ENCODE measurements around the gene NT5C1A.

NT5C1A gene

DNA sequence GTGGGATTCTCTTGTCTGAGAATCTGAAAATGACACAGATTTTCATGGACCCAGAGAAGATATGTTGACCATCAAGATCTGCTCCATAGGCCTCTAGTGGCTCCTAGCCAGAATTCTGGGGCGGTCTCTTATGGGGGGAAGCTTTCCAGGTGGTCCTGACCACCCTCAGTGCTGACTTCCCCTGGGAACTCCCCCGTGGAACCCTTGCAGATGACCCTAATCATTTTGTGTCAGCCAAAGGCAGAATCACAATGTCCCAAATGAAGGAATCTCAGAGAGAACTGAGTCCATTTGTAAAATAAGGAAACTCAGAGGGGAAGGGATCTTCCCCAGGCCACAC lies 36.1 kb downstream of the NT5C1A start:
- DNase-seq (ENCODE audit: low spot score) = no peak

DNA sequence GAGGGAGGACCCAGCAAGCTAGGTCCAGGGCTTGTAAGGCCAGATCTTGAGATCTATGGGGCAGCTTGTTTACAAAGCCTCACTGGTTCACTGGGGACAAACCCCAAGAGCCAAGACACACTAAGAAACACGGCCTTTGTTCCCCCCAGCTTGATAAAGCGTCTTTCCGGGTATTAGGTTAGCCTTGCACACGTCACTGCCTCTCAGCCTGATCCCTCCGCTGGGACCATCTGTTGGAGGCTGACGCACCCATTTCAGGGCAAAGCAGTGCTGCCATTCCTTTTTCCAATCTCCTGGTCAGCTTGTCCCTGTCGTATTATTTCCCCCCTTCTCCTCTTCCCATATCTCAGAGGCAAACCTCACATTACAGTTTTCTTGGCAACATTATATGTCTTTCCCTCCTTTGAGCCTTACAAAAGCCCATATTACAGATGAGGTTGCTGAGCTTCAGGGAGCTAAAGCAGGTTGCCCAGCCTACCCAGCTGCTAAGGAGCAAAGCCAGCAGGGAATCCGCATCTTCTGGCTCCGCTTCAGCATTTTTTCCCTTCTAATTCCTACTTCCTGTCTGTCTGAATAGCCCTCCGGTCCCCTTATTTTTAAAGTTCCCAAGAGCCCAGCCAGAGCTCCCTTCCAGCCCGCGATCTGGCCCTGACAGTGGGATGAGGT lies 36.6 kb downstream of the NT5C1A start:
- no peak for DNase-seq (ENCODE audit: low spot score)

DNA sequence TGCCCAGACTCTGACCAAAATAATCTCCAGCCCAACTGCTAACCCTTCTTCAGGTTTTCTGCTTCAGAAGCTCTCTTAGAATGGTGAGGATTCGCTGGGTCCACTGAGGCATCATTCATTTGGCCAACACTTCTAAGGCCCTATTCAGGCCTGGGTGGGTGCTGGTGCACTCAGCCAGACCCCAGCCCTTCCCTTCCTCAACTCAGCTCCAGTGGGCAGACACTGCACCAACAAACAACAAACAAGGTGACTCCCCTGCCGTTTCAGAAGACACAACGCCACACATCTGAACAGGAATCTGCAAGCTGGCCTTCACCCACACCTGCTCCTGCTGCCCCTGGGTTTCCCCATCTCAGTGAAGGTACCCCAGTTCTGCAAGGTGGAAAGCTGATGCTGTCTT lies 38.5 kb downstream of the NT5C1A start:
- DNase-seq (ENCODE audit: low spot score) = no peak

- no peak for DNase-seq (ENCODE audit: low spot score)
Measured at GRCh38 chr1:39632682-39633417, 39.1 kb downstream of the NT5C1A start.

GRCh38 chr1:39632323-39632681 lies 39.6 kb downstream of the NT5C1A start:
- DNase-seq (ENCODE audit: low spot score) = no peak

DNA sequence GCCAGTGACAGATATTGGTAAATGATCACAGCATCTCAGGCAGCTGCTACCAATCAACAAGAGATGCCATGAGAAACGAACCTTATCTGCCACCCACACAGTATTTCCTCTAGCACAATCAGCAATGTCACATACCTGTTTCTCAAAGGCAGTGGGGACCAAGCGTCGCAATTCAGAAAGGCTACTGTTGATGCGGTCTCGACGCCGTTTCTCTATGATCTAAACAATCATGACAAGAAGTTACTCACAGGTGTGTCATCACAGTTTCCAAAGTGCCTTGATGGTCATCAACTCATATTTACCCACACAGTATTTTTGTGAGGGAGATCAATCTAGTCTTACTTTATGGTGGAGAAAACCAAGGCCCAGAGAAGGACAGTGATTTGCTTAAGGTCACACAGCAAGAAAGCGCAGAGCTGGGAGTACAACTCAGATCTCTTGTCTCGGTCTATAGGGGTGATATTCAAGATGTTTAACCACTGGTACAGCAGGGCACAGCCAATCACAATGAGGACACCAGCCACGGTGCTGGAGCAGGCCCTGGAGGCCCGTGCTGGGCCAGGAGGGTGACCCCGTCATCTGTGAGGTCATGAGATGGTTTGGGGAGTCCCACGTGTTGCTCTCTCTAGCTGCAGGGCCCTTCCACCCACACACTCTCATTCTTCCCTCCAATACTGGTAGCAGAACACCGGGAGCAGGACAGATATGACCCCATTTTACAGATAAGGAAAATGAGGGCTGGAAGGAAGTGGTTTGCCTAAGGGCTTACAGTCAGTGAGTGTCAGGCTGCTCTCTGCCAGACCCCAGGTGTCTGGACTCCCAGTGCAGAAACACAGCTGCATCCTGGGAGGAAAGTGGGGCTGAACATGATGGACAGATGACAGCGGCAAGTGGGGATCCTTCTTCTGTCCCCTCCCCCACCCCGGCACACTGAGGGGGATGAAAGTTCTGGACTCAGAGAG lies 40.3 kb downstream of the NT5C1A start:
- no peak for DNase-seq (ENCODE audit: low spot score)

- no peak for DNase-seq (ENCODE audit: low spot score)
Measured at GRCh38 chr1:39628807-39629350, 43.0 kb downstream of the NT5C1A start.

- no peak for DNase-seq (ENCODE audit: low spot score)
Measured at GRCh38 chr1:39626646-39627045, 45.3 kb downstream of the NT5C1A start.

GRCh38 chr1:39625462-39626273 lies 46.2 kb downstream of the NT5C1A start:
- no peak for DNase-seq (ENCODE audit: low spot score)

DNA sequence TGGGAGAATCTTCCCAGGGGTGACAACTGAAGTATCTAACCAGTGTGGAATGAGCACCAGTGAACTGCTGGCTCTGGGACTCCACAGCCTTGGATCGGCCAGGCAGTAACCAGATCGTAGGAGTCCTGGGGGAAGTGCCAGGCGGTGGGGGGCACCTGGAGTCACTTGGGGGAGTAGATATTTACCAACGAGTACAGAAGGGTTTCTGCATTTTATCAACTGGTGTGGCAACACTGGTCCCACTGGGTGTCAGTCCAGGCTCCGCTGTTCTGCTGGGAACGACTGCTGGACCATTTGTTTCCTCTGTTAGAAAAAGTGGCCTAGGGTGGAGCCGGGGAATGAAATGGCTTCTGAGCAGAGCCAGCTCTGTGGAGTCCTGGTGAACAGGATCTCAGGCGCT lies 46.9 kb downstream of the NT5C1A start:
- DNase-seq (ENCODE audit: low spot score) = no peak

- DNase-seq (ENCODE audit: low spot score) = no peak
Measured at GRCh38 chr1:39623053-39623452, 48.9 kb downstream of the NT5C1A start.

DNA sequence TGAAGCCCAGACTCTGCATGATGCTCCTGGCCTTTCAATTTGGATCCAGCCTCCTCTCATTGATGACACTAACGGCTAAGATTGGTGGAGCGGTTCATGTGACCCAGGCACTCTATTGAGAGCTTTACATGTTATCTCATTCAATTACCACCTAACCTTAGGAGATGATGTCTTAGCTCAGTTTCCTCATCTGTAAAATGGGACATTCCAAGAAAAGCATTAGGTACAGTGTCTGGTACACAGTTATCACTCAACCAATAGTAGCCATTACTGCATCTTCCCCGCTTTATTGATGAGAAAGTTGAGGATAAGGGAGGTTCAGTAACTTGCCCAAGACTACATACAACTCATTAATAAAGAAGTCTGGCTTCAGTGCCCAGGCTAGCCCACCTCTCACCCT lies 49.5 kb downstream of the NT5C1A start:
- DNase-seq (ENCODE audit: low spot score) = no peak

GRCh38 chr1:39620659-39621165 lies 51.2 kb downstream of the NT5C1A start:
- no peak for DNase-seq (ENCODE audit: low spot score)

DNA sequence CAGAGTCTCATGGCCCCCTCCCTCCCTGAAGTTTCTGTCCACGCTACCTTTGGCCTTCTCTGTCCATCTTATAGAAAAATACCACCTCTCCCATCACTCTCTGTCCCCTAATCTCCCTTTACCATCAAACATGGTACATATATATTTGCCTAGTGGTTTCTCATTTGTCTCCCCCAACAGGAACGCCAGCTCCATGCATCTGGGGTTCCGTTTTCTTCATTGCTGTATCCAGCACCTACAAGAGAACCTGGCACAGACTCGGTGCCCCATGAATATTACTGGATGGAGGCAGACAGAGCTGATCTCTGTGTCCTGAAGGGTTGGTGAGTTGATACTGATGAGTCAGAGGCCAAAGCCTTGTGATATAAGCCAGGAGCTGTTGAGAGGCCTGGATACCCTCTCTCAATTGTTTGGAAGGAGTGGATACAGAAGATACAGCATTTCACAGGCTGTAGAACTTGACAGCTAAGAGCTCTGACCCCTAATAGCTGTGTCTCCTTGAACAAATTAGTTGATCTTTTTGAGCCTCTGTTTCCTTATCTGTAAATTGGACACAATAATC lies 54.3 kb downstream of the NT5C1A start:
- DNase-seq (ENCODE audit: low spot score) = no peak

DNA sequence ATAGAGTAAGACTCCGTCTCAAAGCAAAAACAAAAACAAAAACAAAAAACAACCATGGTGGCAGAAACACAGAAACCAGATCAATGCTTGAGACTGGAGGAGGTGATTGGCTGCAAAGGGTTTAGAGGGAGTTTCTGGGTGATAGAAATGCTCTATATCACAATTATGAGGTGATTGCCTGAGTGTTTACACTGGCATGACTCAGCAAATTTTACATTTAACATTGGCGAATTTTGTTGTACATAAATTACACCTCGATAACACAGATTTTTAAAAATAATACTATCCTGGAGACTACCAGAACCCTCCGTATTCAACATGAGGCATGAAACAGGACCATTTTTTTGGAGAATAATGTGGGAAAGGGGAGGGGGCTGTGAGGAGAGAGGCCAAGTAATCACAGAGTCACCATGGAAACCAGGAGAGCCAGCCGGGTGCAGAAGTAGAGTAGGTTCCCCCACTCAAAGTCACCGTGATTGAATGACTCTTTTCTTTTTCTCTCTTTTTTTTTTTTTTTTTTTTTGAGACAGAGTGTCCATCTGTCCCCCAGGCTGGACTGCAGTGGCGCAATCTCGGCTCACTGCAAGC lies 56.7 kb downstream of the NT5C1A start:
- no peak for DNase-seq (ENCODE audit: low spot score)

DNA sequence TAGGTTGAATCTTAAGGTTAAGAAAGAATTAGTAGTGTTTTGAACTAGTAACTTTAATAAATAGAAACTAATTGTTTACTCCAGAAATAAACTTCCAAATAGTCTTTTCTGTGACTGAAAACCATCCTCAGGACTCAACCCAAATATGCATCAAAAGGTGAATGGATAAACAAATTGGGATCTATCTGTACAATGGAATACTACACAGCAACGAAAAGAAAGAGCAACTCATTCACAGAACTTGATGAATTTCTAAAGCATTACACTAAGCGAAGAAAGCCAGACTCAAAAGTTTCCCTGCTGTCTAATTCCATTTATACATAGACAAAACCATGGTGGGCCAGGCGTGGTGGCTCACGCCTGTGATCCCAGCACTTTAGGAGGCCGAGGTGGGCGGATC lies 57.4 kb downstream of the NT5C1A start:
- no peak for DNase-seq (ENCODE audit: low spot score)

DNA sequence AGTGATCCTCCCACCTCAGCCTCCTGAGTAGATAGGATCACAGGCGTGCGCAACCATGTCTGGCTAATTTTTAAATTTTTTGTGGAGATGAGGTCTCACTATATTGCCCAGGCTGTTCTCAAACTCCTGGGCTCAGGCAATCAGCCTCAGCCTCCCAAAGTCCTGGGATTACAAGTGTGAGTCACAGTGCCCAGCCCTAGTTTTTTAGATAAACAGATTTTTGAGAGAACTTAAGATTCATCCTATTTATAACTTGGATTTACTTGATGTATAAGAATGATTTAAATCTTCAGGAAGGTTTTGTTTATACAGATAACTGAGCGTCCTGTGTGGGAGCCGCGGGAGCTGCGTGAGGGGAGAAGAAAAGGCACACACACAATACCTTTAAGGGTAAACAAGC lies 58.7 kb downstream of the NT5C1A start:
- no peak for DNase-seq (ENCODE audit: low spot score)

GRCh38 chr1:39609618-39610331 lies 62.1 kb downstream of the NT5C1A start:
- DNase-seq (ENCODE audit: low spot score) = peak; percentile 59
